Stimulated activated CD4-positive, alpha-beta T cell treated with anti-CD3 and anti-CD28 coated beads, TNF-alpha, amount 100 ng/mL, for 4 hours (primary cell): ENCODE data around the gene TAS1R3.

Experiments
- DNase-seq, 3 experiments: peaks; one replicate each; pipeline ENCODE4 v3.0.0-alpha.2; 2020; ENCODE audit warnings: low read depth in 3 of 3

The TAS1R3 gene

DNA sequence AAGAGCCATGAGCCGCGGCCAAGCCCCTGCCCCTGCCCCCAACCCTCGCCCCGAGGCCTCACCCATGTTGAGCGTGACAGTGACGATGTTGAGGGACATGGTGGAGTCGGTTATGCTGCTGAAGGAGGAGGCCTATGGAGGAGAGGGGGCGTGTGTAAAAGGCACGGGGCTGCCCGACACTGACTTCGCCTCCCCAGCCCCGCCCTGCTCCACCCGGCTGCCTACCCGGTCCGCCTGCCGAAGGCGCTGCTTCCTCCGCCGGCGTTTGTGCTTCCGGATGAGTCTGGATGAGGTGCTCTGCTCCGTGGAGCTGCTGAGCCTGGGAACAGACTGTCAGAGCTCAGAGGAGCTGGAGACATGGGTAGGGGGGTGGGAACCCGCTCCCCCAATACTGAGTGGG is 9.1 kb downstream of the TAS1R3 start:
- no peak for DNase-seq

DNA sequence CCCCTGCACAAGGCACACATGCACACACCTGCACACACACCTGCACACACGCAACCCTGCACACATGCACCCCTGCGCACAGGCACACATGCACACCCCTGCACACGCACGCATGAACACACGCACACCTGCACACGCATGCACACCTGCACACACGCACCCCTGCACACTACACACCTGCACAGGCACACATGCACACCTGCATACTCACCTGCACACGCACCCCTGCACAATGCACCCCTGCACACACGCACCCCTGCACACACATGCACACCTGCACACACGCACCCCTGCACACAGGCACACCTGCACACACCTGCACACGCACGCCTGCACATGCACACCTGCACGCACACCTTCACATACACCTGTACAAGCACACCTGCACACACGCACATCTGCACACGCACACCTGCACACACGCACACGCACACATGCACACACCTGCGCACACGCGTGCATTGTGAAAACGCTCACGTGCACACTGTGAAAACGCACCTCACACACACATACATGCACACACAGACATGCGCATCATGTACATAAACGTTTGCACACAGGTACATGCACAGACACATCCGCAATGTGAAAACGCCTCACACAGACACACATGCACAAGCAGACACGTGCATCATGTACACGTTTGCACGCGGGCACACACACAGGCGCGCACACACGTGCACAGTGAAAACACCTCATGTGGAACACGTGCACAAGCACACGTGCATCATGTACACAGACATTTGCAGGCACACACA is 9.9 kb downstream of the TAS1R3 start:
- no peak for DNase-seq

DNA sequence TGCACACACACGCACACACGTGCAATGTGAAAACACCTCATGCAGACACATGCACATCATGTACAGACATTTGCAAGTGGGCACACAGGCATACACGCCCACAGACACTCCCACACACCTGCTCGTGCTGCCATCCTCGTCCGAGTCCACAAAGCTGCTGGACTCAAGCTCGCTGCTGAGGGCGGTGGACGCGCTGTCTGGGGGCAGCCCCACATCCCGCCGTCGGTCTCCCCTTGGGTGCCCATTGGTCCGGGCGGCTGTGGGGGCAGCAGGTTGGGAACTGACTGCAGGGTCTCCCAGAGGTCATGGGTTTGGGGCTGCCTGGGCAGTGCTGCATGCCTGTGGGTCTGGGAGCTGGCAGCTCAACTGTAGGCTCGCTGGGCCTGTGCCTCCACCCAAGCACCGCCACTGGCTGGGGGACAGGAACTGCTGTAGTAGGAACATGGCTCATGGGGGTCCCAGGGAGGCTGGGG is 10.5 kb downstream of the TAS1R3 start:
- DNase-seq, result no peak

DNA sequence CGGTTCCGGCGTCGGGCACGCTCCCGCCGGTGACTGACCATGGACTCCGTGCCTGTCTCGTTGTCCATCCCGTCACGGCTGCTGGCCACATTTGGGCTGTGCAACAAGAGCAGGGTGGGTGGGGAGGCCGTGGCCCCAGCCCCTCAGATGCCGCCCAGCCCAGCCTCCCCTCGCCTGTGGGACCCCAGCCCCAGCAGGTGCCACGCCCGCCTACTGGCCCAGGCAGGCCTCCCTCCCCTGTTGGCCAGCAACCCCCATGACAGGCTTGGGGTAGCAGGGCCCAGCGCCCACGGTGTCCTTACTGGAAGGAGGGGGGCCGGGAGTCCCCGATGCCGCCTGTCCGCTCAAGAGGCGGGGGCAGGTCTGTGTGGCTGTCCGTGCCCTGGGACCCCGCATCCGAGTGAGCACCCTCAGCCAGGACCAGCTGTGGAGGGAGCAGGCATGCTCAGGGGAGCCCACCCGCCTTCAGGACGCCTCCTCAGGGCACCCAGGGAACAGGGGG is 11.0 kb downstream of the TAS1R3 start:
- no peak for DNase-seq

DNA sequence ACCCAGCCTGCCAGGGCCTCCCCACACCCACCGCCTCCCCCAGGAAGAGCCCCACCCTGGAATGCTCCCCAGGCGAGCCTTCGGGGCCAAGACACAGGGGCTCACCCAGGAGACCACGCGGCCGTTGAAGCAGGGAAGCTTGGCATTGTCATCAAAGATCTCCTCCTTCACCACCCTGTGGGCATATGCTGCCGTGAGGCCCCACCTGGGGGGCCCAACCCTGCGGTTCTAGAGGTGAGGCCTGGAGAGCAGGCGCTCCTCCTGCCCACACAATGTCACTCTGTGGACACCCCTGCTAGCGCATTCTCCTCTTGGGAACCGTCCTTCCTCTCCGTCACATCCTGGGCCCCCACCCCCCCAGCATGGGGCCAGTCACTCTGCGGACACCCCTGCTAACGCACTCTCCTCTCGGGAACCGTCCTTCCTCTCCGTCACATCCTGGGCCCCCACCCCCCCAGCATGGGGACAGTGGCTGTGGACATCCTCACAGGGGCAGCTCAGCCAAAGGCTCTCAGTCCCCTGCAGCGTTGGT is 11.6 kb downstream of the TAS1R3 start:
- DNase-seq, result no peak

DNA sequence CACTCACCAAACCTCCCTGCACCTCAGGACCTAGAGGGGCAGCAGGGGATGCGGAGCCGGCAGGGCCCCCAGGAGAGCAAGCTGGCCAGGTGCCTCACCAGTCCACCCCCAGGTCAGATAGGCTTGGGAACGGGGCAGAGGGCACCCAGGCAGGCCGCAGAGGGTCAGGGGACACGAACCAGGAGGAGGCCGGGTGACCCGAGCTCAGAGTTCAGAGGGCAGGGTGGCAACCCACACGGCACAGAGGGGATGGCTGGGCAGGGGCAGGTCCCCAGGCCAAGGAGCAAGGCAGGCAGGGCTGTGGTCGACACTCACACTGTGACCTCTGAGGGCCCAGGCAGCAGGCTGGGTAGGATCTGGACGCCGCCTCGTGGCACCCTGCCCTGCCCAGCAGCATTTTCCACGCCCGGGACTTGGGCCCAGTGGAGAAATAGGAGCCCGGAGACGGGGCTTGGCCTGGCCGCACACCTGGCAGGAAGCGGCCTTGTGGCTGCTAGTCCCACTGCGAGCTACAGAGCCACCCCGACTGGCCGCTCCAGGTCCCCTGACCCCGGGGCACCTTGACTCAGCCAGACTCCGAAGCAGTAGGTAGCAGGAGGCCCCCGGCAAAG is 12.8 kb downstream of the TAS1R3 start:
- no peak for DNase-seq

DNA sequence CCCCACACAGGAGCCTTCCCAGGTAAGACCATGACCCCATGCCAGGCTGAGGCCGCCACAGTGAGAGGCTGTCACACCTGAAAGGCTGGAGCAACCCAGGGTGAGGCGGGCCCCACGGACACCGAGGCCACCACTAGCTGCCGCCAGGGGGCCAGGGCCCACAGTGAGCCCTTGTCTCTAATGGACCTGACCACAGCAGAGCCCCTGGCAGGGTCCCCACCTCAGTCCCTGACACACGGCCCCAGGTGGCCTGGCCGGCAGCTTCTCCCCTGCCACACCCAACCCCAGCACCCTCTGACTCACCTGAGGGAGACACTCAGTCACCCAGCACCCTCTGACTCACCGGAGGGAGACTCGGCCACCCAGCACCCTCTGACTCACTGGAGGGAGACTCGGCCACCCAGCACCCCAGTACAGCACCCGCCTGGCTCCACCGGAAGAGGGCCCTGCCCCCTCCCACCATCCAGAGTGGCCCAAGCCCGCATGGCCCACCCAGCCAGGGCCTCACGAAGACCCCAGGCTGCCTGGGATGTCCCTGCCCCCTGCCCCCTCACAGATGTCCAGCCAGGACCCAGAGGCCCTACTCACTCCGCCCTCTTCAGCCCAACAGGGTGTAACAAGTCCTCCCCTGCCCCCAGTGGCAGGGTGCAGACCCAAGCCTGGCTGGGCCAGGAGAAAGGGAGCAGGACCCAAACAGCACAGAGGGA is 13.7 kb downstream of the TAS1R3 start:
- peak in 1 of 3 experiments; percentile 35 for DNase-seq

DNA sequence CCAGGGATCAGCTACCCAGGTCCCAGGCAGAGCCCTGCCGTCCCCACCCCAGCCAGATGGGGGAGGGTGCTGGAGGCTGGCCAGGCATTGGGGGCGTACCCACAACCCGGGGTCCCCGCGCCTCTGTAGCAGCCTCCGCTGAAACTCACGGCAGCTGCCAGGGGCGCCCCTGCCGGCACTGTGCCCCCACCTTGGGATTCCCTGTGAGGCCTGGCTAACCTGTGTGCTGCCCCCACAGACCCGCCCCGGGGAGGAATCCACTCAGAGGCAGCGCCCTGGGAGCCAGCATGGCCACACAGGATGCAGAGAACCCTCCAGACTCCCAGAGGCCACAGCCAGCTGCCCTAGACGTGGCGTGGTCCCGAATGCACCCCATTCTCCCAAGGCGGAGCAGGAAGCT is 14.3 kb downstream of the TAS1R3 start:
- DNase-seq, result no peak

DNA sequence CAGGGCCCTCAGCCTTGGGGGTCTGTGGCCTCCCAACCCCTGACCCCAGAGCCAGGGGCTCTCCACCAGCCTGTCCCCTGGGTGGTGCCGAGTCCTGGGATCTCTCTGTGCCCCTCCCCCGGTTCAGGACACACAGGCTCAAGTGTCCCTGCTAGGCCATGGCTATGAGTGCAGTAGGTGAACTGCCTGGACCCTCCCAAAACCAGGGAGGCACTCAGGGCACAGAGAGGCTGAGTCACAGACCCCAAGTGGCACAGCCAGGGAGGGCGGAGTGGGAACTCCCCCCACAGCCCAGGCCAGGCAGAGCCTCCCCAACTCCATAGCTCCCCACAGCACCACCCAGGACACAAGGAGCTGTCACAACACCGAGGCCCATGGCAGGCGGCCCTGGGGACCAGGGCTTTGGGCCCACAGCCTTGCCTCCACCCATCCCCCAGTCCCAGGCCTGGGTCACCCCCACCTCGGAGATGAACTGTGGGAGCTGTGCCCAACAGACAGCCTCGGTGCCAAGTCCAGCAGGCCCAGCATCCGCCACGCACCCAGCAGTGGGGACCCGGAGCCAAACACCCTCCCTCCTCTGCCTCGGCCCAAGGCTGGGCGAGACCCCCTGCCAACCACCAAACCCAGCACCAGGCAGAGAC is 14.9 kb downstream of the TAS1R3 start:
- no peak for DNase-seq

DNA sequence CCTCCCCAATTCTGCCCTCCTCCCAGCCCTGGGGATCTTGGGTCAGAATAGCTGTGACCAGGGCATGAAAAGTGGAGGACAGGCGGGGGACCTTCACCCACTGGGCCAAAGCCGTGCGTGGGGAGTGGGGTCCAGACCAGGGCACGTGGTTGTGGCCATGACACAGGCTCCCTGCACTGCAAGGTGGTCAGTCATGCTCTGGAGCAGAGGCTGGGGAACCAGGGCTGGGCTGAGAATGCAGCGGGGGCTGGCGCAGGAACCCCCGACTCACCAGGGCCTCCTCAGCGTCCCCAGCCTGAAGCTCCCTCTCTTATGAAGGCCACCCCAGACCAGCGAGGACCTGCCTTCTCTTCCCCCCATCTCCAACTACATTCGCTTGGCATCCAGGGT is 15.4 kb downstream of the TAS1R3 start:
- no peak for DNase-seq

DNA sequence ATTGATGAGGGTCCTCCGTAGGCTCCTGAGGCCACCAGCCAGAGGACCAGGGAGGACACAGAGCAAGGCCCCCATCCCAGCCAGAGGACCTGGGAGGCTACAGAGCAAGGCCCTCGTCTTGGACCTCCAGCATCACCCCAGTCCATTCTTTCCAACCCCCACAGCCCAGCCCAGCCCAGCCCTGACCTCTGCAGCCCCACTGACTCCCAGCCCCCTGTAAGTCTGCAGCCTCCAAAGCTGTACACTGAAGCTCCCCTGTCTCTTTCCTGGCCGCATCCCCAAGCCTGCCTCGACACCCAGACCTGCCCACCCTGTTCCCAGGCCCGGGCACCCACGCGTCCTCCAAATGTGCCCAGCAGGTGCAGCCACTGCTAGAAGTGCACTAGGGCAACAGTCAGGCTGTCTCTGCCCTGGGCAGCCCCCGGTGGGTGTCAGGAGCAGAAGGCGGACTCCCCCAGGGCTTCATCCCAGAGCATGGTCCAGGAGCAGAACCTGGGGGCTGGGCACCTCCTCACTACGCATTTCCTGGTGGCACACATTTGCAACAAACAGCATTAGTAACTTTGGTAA is 16.0 kb downstream of the TAS1R3 start:
- DNase-seq, result no peak

DNA sequence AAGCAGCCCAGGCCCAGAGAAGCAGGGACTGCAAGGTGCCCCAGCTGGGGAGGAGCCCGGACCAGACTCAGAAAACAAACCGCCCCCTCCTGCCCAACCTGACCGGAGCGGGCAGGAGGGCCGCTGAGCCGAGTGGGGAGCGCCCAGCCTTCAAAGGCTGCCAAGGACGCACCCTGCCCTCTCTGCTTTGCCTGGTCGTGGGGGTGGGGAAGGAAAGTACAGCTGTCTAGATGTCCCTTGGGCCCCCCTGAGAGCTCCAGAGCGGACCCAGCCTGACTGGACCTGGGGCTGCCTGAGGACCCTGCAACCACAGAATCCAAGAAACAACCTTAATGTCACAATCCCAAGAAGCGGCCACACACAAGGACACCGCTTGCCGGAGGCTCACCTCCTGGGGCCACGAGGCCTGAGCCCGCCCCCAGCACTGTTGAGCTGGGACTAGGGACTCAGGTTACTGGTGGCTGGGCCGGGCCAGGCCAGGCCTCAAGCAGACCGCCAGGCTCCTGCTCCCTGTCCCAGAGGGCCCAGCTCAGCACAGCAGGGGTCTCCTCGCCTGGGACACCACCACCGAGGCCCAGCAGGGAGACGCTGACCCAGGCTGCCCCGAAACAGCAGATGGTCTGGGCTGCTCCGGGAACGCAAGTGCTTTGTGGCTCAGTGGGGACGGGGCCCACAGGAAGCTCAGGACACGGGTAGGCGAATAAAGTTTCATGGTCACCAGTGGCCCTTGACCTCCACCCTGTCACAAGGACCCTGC is 16.8 kb downstream of the TAS1R3 start:
- no peak for DNase-seq

DNA sequence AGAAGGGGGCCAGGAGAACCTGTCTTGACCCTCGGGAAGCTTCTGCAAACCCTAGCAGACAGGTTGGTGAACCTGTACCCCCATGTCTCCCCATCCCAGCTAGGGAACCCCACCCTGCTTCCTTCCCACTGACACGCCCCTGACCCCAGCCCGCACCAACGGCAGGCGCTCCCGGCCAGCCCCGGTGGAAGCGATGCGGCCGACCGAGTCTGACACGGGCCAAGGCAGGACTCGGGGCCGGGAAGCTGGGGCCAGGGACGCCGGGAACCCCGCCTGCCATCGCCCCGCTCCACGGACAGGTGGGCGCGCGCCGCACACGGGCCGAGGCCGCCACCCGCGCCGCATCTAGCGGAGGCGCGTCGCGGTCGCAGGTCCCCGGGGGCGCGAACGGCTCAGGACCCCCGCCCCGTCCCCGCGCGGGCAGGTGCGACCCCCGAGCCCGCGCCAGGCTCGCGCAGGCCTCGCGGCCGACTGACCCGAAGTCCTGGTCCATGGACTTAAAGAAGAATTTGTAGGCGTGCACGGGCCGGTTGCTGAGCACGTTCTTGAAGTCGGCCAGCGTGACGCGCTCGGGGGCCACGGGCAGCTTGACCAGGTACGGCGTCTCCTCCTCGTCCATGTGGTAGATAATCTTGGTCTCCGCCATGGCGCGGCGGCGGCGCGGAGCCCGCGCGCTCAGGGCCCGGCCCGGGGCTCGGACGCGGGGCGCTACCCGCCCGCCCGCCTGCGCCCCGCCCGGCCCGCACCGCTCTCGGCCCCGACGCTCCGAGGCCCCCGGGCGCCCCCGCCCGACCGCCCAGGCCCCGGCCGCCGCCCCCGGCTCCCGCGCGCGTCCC is 17.6 kb downstream of the TAS1R3 start:
- no peak for DNase-seq

DNA sequence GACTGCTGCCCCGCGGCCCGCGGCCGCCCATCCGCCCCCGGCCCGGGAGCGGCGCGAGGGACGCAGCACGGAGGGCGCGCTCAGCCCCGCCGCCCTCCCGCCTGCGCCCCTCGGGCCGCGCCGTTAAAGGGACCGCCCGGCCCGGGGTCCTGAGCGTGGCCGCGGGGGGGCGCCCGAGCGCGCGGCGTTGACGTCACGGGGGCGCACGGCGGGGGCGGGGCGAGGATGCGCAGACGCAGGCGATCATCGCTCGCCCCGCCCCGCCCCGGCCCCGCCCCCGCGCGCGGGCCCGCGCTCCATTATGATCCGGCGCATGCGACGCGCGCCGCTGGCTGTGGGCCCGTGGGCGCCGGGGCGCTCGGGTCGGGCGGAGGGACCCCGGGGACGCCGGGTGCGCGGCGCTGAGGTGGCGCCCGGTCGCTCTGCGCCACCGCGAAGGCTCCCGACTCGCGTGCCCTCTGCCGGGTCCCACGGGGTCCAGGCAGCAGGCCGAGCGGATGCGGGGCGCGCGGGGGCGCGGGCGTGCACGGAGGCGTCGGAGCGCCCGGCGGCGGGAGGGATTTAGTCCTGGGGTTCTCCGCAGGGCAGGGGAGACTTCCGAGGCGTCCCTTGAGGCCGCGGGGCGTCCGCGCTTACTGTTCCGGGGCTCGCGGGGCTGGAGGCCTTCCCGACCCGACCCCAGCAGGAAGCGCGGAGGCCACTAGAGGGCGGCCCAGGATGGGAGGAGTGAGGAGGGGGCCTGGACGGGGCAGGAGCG is 18.4 kb downstream of the TAS1R3 start, which contains the start of gene DVL1:
TSS of gene DVL1 (minus strand) at position 163 of the 757 bp plus-strand sequence. CDS start 353 bp downstream, outside the sequence.
- peak; percentile 58 to 63 (median 60) for DNase-seq

DNA sequence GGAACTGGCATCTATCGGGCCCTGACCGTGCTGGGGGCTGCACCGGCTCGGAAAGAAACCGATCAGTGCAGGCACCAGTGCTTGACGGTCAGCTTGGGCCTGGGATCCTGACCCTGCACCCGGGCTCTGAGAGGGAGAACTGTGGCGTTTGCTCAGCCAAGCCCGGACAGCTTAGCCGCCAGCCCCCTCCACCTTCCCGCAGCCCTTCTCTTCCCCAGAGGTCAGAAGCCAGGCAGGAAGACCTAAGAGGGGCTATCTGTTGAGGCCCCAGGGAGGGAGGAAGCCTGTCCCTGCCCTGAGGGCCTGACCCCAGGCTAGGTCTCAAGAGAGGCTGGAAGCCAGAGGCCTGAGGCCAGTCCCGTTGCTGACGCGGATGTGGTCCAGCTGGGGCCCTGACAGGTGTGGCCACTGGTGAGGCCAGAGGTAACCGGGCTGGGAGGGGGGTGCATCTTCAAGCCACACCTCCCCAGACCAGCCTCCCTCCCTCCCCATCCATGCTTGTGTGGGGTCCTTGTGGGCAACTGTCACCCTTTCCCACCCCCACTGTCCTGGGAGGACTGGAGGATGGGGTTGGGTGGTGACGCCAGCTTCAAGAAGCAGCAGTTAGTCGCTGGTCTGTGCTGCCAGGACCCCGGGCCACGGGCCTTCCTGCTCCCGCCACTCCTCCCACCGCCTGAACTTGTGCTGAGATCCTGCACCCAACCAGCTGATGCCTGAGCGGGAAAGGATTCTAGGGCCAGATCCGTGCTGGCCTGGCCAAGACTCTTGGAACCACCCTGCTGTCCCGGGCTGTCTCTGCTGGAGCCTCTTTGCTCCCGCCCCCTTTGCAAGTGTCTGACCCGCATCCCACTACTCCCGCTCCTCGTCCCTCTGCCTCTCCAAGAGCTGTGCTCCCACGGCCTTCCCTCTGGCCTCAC is 20.7 kb downstream of the TAS1R3 start:
- no peak for DNase-seq

DNA sequence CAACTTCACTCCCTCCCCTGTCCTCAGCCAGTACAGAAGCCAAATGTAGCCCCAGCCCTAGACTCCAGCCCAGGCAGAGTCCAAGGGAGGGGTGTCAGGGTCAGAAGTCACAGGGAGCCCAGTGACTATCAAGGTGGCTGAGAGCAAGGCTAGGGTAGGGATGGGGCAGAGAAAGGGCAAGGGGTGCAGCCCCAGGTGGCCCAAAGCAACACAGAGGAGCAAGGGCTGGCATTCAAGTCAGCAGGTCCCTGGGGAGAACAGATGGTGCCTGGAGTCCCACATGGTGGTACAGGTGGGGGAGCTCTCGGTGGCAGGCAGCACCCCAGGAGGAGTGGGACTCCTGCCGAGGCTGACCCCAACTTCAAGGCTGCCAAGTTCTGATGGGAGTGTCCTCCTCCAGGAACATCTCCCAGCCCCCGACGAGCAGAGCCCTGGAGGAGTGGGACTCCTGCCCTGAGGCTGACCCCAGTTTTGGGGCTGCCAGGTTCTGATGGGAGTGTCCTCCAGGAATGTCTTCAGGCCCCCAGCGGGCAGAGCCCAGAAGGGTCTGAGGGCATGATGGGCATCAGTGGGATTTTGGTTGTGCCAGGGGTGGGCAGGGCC is 21.8 kb downstream of the TAS1R3 start:
- no peak for DNase-seq

DNA sequence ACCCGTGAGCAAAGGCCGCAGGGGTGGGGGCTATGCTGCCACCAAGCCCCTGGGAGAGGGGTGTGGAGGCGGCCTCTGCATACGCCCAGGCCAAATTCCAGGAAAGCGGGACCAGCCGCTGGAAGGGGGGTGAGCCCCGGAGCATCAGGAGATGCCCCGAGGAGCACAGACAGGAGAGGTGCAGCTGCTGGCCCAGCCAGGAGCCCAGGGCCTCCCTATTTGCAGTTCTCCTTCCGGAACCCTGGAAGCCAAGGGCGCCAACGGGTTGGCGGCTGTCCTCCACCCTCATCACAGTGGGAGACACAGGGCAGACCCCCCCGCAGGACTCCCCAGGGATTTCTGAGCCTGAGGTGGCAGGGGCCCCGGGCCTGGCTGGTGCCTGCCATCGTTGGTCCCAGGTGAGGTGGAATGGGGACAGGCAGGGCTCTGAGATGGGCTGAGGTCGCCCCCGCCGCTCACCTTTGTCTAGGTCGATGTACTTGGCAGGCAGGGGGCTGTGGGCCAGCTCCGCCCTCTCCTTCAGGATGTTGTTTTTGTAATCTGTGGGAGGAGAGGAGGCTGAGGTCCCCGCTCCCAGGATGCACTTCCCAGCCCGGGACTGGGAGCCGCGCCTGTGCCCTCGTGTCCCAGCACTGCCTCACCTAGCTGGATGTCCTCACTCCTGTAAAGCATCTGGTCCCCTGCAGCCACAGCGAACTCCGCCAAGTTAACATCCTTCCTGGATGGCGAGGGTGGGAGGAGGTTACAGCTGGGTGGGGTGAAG is 22.5 kb downstream of the TAS1R3 start:
- DNase-seq, result no peak
